Progenitor cell of endocrine pancreas (in vitro differentiated cells): ENCODE data around the gene TENT5C. TPM values are rescaled to one million over a fixed set of nuclear protein-coding genes. Genes with fewer than 3 reads are reported as not detected.

ENCODE experiments used
- DNase-seq: peaks from one replicate; pipeline ENCODE4 v3.0.0; 2021; ENCODE audit warnings: low spot score; ENCODE audit not compliant: unreplicated experiment
- H3K27ac Mint-ChIP-seq: 2 replicates; pipeline ENCODE4 v1.8.0; 2021; ENCODE audit warnings: mild to moderate bottlenecking, moderate library complexity, mixed read lengths
- H3K27me3 Mint-ChIP-seq: 2 replicates; pipeline ENCODE4 v1.8.0; 2021; ENCODE audit warnings: mixed read lengths
- H3K36me3 Mint-ChIP-seq: 2 replicates; pipeline ENCODE4 v1.8.0; 2022; ENCODE audit warnings: mixed read lengths; ENCODE audit not compliant: insufficient read depth
- H3K4me1 Mint-ChIP-seq: 2 replicates; pipeline ENCODE4 v1.8.0; 2021; ENCODE audit warnings: low read depth, mixed read lengths
- H3K4me3 Mint-ChIP-seq: 2 replicates; pipeline ENCODE4 v1.8.0; 2021; ENCODE audit warnings: low read depth, mild to moderate bottlenecking, moderate library complexity, mixed read lengths
- H3K9me3 Mint-ChIP-seq: 2 replicates; pipeline ENCODE4 v1.8.0; 2021; ENCODE audit warnings: low read depth, mixed read lengths
- CTCF ChIP-seq: fragments of 200-600 bp; sonication (generic); IDR thresholded peaks from one replicate; pipeline ENCODE4 v1.5.0; 2021; ENCODE audit warnings: antibody characterized with exemption, mild to moderate bottlenecking; ENCODE audit not compliant: unreplicated experiment
- total RNA-seq: library from RNA; stranded (reverse); gene quantifications from 2 replicates; pipeline ENCODE4 v1.2.1, GENCODE V29; 2021

Gene TENT5C
- total RNA-seq, 1 donor from 2014 or later, result 13.6 TPM

DNA sequence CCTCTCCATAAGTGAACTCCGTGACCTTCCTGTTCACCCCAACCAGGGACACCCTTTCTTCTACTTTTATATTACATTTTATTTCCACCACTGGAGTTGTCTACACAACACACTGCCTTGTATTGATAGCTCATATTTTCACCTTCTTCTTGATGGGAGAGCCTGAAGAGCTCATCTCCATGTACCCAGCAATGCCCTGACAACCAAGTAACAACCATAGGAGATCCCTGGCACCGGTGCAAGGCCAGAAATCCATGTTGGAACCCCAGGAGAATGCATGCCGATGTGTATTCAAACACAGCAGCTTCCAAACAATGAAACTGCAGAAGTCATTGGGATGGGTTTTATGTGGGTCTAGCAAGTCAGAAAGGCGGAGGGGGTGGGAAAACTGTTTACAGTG is 15.5 kb downstream of the TENT5C start:
- TF ChIP-seq CTCF, result no peak
- Mint-ChIP-seq H3K4me3 (no peak overlapping the region), H3K27ac (no peak overlapping the region), H3K36me3 (peaks cover 35% of the 10 kb centered on the region), H3K27me3 (no peaks in the 10 kb centered on the region), H3K9me3 (no peaks in the 10 kb centered on the region), H3K4me1 (peaks cover 20% of the 10 kb centered on the region)
- DNase-seq, result no peak

DNA sequence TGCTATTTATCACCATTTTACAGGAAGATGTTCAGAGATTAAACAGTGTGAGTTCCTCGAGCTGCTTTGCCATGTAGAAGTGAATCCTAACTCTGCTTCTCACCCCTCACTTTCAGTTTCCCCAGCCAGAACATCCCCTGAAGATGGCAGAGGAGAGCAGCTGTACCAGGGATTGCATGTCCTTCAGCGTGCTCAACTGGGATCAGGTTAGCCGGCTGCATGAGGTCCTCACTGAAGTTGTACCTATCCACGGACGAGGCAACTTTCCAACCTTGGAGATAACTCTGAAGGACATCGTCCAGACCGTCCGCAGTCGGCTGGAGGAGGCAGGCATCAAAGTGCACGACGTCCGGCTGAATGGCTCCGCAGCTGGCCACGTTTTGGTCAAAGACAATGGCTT is 16.9 kb downstream of the TENT5C start:
- no peaks in the 10 kb centered on the region for H3K27me3 Mint-ChIP-seq
- peaks cover 17% of the 10 kb centered on the region for H3K4me1 Mint-ChIP-seq
- TF ChIP-seq CTCF, result no peak
- H3K9me3 Mint-ChIP-seq, result no peaks in the 10 kb centered on the region
- H3K36me3 Mint-ChIP-seq, result peaks cover 34% of the 10 kb centered on the region
- no peak overlapping the region for H3K27ac Mint-ChIP-seq
- no peak overlapping the region for H3K4me3 Mint-ChIP-seq
- no peak for DNase-seq

- no peak for DNase-seq
- H3K27ac Mint-ChIP-seq, result peak overlapping the region; percentile 38
- H3K36me3 Mint-ChIP-seq, result peaks cover 34% of the 10 kb centered on the region
- H3K4me1 Mint-ChIP-seq, result peaks cover 15% of the 10 kb centered on the region
- no peaks in the 10 kb centered on the region for H3K27me3 Mint-ChIP-seq
- H3K4me3 Mint-ChIP-seq, result no peak overlapping the region
- no peak for TF ChIP-seq CTCF
- H3K9me3 Mint-ChIP-seq, result no peaks in the 10 kb centered on the region
Measured at GRCh38 chr1:117623141-117623540, 17.3 kb downstream of the TENT5C start.

DNA sequence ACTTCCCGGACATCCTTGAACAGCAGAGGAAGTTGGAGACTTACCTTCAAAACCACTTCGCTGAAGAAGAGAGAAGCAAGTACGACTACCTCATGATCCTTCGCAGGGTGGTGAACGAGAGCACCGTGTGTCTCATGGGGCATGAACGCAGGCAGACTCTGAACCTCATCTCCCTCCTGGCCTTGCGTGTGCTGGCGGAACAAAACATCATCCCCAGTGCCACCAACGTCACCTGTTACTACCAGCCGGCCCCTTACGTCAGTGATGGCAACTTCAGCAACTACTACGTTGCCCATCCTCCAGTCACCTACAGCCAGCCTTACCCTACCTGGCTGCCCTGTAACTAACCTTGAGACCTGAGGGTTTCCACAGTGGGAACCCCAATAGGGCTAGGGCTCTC is 17.9 kb downstream of the TENT5C start:
- Mint-ChIP-seq H3K4me1 (peaks cover 11% of the 10 kb centered on the region), H3K9me3 (no peaks in the 10 kb centered on the region), H3K27me3 (no peaks in the 10 kb centered on the region), H3K4me3 (no peak overlapping the region), H3K36me3 (peaks cover 34% of the 10 kb centered on the region), H3K27ac (no peak overlapping the region)
- no peak for DNase-seq
- TF ChIP-seq CTCF, result no peak

- Mint-ChIP-seq H3K4me1 (peaks cover 43% of the 10 kb centered on the region), H3K4me3 (no peak overlapping the region), H3K9me3 (no peaks in the 10 kb centered on the region), H3K36me3 (peaks cover 30% of the 10 kb centered on the region), H3K27me3 (no peaks in the 10 kb centered on the region), H3K27ac (peak overlapping the region; percentile 45)
- TF ChIP-seq CTCF, result no peak
- DNase-seq, result no peak
Measured at GRCh38 chr1:117627546-117628130, 21.8 kb downstream of the TENT5C start.
